NCI-H446 (cell line): Measurements from ENCODE around the gene PRSS33.

Source experiments
- DNase-seq, 2 experiments: peaks; one replicate each; lab custom pipeline; 2025; lab: John Stamatoyannopoulos, UW

Gene PRSS33

DNA sequence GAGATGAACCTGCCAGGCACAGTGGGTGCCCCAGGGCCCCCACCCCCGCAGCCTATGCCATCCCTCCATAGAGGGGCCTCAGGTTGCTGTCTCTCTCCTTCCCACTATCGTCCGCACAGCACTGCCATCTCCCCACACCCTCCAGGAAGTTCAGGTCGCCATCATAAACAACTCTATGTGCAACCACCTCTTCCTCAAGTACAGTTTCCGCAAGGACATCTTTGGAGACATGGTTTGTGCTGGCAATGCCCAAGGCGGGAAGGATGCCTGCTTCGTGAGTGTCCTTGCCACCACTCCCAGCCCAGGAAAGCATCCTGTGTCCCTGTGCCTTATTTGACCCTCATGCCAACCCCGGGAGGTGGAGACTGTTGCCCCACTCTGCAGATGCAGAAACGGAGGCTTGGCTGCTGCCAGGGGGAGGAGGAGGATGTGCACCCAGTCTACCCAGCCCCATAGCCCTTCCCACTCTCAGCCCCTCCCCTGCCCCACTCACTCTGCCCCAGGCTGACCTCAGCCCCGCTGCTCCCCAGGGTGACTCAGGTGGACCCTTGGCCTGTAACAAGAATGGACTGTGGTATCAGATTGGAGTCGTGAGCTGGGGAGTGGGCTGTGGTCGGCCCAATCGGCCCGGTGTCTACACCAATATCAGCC, 33.6 kb upstream of the PRSS33 start:
- DNase-seq, result no peak

- no peak for DNase-seq
Measured at GRCh38 chr16:2819939-2820835, 32.8 kb upstream of the PRSS33 start.

DNA sequence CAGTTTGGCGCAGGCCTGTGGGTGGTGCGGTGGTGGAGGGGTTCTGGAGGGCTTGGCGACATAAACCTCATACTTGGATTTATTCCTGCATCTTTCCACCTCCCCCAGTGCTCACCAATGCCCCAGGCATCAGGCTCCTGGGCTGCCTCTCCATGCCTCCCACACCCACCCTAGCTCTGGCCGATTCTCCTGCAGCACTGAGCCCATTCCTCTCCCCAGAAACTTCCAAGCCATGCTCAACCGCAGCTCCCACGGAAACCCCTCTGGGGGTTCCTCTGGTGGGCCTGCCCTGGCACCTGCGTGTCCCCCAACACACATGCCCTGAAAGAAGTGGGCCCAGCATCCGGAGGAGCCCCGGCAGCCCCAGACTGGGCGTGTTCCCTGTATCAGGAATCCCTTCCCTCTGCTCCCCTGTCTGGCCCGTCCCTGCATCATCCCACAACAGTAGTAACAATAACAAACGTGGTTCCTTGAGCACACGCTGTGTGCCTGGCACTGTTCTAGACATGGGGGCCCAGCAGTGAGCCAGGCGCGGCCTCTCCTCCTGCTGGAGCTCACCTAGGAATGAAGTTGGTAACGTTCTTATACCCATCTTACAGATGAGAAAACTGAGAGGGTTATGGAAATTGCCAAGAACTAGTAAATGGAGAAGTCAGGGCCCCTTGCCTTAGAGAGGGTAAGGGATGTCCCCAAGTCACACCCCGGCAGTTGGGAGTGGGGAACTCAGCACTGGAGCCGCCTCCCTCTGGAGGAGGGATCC, 32.0 kb upstream of the PRSS33 start:
- no peak for DNase-seq

DNA sequence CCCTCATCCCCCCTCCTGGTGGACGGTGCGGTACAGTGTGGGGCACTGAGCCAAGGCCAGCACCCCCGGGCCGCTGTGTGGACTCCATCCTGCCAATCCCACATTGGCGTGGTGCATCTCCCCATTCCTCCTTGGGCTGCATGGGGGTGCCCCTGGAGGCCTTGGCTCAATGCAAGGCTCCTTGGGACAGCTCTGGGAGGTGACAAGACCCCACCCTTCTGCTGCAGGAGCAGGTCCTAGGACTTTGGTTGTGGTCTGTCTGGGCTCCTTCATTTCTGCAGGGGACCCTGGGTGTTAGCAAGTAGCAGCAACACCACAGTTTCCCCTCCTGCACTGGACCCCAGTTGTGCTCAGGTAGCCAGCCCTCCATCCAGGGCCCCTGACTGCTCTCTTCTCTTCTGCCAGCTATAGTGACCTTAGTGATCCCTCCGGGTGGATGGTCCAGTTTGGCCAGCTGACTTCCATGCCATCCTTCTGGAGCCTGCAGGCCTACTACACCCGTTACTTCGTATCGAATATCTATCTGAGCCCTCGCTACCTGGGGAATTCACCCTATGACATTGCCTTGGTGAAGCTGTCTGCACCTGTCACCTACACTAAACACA, 31.0 kb upstream of the PRSS33 start:
- no peak for DNase-seq

- DNase-seq, result no peak
Measured at GRCh38 chr16:2817340-2818271, 30.2 kb upstream of the PRSS33 start.

GRCh38 chr16:2816751-2817339, 29.5 kb upstream of the PRSS33 start, which contains the start of gene PRSS21:
Gene PRSS21 (plus strand): TSS chr16:2817237. CDS start chr16:2817269, 32 bp downstream.
- DNase-seq, result no peak

DNA sequence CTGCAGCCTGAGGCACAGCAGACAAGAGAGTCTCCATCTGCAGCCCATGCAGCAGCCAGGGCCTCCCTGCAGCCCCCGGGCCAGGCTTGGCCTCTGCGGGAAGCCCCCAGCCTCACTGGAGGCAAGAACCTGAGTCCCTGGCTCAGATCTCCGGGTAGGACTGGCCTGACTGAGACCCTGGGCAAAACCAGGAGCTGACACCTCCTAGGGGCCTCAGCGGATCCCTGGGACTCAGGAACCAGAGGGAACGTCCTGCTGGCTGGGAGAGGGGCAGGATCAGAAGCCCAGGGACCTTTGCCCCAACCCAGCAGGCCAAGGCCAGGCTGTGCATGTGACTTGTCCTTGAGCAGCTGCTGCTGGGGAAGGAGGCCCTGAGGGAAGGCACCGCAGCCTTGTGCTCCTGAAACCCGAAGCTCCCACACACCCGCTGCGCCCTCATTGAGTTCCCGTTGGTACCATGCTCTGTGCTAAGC, 28.0 kb upstream of the PRSS33 start:
- no peak for DNase-seq

DNA sequence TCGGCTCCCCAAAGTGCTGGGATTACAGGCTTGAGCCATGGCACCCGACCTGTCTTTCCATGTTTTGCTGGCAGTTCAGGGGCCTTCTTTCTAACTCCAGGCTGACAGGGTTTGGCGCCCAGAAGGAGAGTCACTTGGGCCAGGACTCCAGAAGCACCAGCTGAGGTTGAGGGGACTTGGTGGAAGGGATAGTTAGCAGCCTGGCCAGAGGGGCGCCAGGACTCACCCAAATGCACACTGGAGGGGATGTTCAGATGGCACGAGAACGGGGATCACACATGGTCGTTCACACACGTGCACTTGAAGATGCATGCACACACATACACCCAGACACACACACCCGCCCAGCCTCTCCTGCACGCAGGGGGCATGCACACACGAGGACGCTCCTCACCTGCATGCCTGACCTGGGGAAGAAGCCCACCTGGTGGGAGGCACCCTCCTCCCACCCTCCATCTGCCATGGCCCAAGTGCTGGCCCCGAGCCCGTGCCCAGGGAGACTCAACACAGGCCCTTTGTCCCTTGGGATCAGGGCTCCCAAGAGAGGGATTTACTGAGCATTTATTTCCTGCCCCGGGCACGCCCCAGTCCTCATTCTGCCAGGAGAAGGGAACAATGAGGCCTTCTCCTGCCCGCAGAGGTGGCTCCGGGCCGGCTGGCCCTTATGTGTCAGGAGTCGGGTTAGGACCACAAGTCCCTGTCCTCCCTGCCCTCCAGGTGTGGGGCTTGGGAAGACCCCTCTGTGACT, 27.4 kb upstream of the PRSS33 start:
- DNase-seq, result no peak

GRCh38 chr16:2813771-2814221, 26.4 kb upstream of the PRSS33 start:
- no peak for DNase-seq

DNA sequence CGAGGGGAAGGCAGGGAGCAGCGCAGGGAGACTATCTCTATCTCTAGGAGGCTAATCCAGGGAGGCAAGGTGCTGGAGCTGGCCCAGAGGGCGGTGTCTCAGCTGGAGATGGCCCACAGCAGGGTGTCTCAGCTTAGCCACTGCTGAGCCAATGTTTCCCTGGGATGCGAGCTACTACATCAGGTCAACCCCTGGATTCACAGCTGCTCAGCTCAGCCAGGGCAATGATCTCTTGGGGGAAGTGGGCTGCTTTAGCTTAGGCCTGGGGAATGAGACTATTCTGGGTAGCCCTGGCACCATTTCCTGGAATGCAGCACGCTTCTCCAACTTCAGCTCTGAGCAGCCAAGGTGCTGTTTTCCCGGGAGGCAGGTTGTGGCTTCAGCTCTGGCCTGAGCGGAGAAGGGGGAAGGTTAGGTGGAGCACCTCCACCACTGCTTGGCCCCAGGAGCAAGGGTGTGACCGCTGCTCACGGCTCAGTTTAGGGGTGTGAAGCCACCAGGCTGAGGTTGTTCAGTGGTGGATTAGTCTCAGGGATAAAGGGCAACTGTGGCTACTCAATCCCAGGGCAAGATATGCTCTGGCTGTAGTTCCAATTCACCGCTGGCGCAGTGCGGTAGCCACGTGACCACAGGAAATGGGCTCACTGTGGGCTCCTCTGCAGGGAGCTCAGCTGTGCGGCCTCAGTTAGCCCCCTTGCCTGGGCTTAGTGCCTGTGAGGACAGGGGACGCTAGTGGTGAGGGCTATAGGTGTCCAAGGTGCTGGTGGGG, 24.5 kb upstream of the PRSS33 start:
- no peak for DNase-seq

DNA sequence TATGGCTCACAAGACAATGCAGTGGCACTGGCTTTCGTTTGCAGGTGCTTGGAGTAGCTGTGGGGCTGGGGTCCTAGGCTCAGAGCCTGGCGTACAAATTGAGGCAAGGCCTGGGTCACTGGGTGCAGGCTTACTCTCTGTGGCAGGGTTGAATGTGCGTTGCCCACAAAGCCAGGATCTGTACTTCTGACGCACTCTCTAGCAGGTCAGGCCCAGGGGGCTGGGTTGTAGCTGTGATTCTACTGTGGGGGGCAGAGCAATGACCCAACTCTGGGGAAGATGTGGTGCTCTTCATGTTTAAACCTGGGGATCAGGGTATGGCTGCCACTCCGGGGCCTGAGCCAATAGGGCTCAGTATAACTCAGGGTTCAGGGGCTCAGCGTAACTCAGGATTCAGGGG, 23.3 kb upstream of the PRSS33 start:
- no peak for DNase-seq

DNA sequence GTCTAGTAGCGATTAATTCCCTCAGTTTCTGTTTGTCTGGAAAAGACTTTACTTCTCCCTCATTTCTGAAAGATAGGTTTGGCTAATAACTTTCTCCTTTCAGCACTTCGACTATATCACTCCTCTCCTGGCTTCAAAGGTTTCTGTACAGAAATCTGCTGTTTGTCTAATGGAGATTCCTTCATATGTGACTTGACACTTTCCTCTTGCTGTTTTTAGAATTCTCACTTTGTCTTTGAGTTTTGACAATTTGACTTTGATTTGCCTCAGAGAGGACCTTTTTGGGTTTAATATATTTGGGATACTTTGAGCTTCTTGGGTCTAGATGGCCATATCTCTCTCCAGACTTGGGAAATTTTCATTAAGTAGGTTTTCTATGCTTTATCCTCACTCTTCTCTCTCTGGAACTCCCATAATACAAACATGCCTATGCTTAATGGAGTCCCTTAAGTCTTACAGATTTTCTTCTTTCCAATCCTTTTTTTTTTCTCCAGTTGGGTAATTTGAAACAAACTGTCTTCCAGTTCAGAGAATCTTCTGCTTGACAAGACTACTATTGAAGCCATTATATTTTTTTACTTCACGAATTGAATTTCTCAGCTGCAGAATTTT, 21.9 kb upstream of the PRSS33 start:
- DNase-seq, result no peak

DNA sequence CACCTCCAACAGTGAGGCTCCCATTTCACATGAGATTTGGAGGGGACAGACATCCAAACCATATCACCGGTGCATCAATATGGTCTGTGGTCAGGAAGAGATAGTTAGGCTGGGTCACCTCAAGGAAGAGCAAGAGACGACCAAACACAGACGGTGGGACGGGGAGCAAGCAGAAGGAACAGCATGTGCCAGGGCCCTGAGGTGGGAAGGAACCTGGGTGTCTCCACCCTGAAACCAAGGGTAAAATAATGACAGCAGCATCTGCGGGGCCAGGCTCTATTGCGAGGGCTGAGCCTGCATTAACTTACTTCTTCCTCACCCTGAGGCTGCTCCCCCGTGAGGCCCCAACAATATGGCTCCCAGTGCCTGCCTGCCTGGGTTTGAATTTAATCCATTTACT, 20.8 kb upstream of the PRSS33 start:
- DNase-seq, result no peak

DNA sequence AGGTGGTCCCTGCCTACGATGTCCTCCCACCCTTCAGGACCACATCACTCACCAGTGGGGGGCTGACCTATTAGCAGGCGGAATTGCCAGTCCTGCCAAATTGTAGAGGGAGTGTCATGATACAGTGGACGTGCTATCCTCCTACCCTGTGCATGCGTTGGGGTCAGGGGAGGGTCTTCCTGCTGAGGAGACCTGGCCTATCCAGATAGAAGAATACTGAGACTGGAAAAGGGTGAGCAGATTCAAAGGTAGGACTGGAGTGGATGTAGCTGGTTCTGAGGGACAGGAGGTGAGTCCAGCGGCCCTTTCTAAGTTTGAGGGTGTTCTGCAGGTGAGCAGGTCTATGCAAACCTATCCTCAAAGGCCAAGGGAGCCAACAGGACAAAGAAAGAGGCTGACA, 18.9 kb upstream of the PRSS33 start:
- no peak for DNase-seq

GRCh38 chr16:2804728-2805127, 17.4 kb upstream of the PRSS33 start:
- no peak for DNase-seq

- no peak for DNase-seq
Measured at GRCh38 chr16:2803545-2804195, 16.3 kb upstream of the PRSS33 start.

DNA sequence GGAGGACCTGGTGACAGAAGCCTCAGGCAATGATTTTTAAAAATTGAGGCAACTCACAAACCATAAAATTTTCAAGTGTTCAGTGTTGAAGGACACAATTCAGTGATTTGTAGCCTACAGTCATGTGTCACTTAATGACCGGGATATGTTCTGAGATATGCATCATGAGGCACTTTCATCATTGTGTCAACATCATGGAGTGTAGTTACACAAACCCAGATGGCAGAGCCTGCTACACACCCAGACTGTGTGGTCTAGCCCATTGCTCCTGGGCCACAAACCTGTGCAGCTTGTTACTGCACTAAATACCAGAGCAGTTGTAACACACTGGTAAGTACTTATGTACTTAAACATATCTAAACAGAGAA, 12.5 kb upstream of the PRSS33 start:
- no peak for DNase-seq

- DNase-seq, result no peak
Measured at GRCh38 chr16:2799205-2799858, 12.0 kb upstream of the PRSS33 start.
